ENCODE measurements around the gene OR2F1.

OR2F1 gene

GRCh38 chr7:143953421-143953820, 1.2 kb upstream of the OR2F1 start:
- Histone ChIP-seq H3K4me3 (replicated peaks; ENCODE audit: insufficient read depth, low read length) (no peak overlapping the region), H3K27me3 (ENCODE audit: insufficient read depth, poor library complexity, severe bottlenecking) (no peaks in the 10 kb centered on the region), H3K27ac (replicated peaks) (no peak overlapping the region)
- TF ChIP-seq REST (IDR thresholded peaks at IDR 0.05; ENCODE audit: insufficient replicate concordance, low read depth), result no peak
- no peak for TF ChIP-seq SPI1 (IDR thresholded peaks at IDR 0.05; ENCODE audit: borderline replicate concordance, low read depth)
- TF ChIP-seq CTCF (IDR thresholded peaks at IDR 0.05; ENCODE audit: insufficient read depth, low read length), result no peak
- TF ChIP-seq GABPA (IDR thresholded peaks at IDR 0.05; ENCODE audit: low read depth), result no peak
- TF ChIP-seq POLR2AphosphoS5 (IDR thresholded peaks at IDR 0.05; ENCODE audit: low read depth), result no peak
- DNase-seq (ENCODE audit: low read depth in 1 of 2, low spot score in 1 of 2), result no peak

- Histone ChIP-seq H3K27me3 (ENCODE audit: insufficient read depth, poor library complexity, severe bottlenecking) (no peaks in the 10 kb centered on the region), H3K4me3 (replicated peaks; ENCODE audit: insufficient read depth, low read length) (no peak overlapping the region), H3K27ac (replicated peaks) (no peak overlapping the region)
- DNase-seq (ENCODE audit: low read depth in 1 of 2, low spot score in 1 of 2), result no peak
- TF ChIP-seq CTCF (IDR thresholded peaks at IDR 0.05; ENCODE audit: insufficient read depth, low read length) (no peak), GABPA (IDR thresholded peaks at IDR 0.05; ENCODE audit: low read depth) (no peak), POLR2AphosphoS5 (IDR thresholded peaks at IDR 0.05; ENCODE audit: low read depth) (no peak), SPI1 (IDR thresholded peaks at IDR 0.05; ENCODE audit: borderline replicate concordance, low read depth) (no peak), REST (IDR thresholded peaks at IDR 0.05; ENCODE audit: insufficient replicate concordance, low read depth) (no peak)
Measured at GRCh38 chr7:143954135-143954534, 509 bp upstream of the OR2F1 start.

GRCh38 chr7:143958781-143959180, 4.1 kb downstream of the OR2F1 start:
- TF ChIP-seq REST (IDR thresholded peaks at IDR 0.05; ENCODE audit: insufficient replicate concordance, low read depth) (no peak), GABPA (IDR thresholded peaks at IDR 0.05; ENCODE audit: low read depth) (no peak), SPI1 (IDR thresholded peaks at IDR 0.05; ENCODE audit: borderline replicate concordance, low read depth) (no peak), POLR2AphosphoS5 (IDR thresholded peaks at IDR 0.05; ENCODE audit: low read depth) (no peak), CTCF (IDR thresholded peaks at IDR 0.05; ENCODE audit: insufficient read depth, low read length) (no peak)
- H3K27ac ChIP-seq (replicated peaks), result no peak overlapping the region
- no peaks in the 10 kb centered on the region for H3K27me3 ChIP-seq (ENCODE audit: insufficient read depth, poor library complexity, severe bottlenecking)
- no peak overlapping the region for H3K4me3 ChIP-seq (replicated peaks; ENCODE audit: insufficient read depth, low read length)
- no peak for DNase-seq (ENCODE audit: low read depth in 1 of 2, low spot score in 1 of 2)

Measured in HL-60 (cell line).